Measurements from ENCODE around the gene PCDHB16.
"Not testable (repeated sequence)": the region's sequence is repeated elsewhere in the genome, so short reads cannot be mapped to it uniquely, and the experiment has no call there.

The PCDHB16 gene

DNA sequence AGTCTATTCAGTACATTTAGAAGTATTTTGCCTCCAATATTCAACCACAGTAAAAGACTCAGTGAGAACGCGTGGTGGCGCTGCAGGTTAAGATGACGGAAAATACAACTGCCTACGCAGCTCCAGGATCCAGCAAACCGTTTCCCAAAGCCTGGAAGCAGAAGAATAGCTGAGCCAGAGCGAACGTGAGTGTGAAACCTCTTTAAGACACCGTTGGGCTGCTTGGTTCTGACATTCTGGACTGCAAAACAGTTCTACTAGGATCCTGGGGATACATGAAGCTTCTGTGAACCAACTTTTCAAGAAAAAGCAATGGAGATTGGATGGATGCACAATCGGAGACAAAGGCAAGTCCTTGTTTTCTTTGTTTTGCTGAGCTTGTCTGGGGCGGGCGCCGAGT is at the start of gene PCDHB16:
Gene PCDHB16, plus strand, starts transcription at position 140 of the 400 bp plus-strand sequence. Its CDS starts 173 bp downstream, at position 313.
- DNase-seq (ENCODE audit: low read depth), result no peak
- peak within 1 kb of the TSS; percentile 23 for H3K4me3 ChIP-seq (ENCODE audit: low read depth, low read length)

DNA sequence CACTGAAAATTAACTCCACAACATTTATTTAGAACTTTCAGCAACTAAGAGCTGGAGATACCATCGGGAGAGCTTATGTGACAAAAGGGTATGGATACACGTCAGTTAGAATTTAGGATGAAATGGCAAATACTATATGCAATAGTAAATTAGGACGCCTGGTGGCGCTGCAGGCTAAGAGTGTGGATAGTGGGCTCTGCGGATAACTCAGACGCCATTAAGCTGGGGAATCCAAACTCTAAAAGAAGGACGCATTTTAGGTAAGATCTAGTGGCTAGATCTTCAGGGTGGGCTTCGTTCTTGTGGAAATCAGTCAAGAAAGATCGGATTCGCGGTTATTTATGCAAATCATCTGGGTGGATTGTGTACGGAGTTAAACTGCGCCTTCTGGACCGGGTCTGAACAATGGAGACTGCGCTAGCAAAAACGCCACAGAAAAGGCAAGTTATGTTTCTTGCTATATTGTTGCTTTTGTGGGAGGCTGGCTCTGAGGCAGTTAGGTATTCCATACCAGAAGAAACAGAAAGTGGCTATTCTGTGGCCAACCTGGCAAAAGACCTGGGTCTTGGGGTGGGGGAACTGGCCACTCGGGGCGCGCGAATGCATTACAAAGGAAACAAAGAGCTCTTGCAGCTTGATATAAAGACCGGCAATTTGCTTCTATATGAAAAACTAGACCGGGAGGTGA is 47.0 kb upstream of the PCDHB16 start, which contains the start of gene PCDHB5:
Gene PCDHB5, plus strand, starts transcription at position 177 of the 688 bp plus-strand sequence. Its CDS starts 229 bp downstream, at position 406.
- peak within 1 kb of the TSS; percentile 34 for H3K4me3 ChIP-seq (ENCODE audit: low read depth, low read length)
- no peak for DNase-seq (ENCODE audit: low read depth)

GRCh38 chr5:141135718-141136266 is 46.4 kb upstream of the PCDHB16 start:
- H3K4me3 ChIP-seq (ENCODE audit: low read depth, low read length), result peak overlapping the region; percentile 34
- DNase-seq (ENCODE audit: low read depth), result no peak

DNA sequence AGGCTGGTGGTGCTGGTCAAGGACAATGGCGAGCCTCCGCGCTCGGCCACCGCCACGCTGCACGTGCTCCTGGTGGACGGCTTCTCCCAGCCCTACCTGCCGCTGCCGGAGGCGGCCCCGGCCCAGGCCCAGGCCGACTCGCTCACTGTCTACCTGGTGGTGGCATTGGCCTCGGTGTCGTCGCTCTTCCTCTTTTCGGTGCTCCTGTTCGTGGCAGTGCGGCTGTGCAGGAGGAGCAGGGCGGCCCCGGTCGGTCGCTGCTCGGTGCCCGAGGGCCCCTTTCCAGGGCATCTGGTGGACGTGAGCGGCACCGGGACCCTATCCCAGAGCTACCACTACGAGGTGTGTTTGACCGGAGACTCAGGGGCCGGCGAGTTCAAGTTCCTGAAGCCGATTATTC is 44.8 kb upstream of the PCDHB16 start:
- not testable (repeated sequence) for DNase-seq (ENCODE audit: low read depth); H3K4me3 ChIP-seq (ENCODE audit: low read depth, low read length)

DNA sequence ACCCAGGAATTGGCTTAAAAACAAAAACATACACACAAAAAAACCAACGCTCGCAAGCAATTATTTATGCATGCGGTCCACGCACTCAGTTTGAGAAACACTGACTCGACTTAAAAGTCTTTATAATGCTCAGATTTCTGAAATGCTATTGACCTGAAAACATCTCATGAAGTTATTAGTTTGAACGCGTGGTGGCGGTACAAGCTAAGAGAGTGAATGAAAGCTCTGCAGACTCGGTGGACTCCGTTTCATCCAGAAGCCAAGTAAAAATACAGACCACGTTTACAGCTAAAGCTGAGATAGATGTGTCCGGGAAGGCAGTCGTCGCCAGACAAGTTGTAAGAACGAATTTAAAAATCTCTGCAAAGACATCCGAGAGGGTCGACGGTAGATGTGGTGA is 32.4 kb upstream of the PCDHB16 start, which contains the start of gene PCDHB6:
Gene PCDHB6, plus strand, starts transcription at position 246 of the 400 bp plus-strand sequence. CDS start 201 bp downstream, outside the sequence.
- H3K4me3 ChIP-seq (ENCODE audit: low read depth, low read length), result no peak within 1 kb of the TSS
- no peak for DNase-seq (ENCODE audit: low read depth)

DNA sequence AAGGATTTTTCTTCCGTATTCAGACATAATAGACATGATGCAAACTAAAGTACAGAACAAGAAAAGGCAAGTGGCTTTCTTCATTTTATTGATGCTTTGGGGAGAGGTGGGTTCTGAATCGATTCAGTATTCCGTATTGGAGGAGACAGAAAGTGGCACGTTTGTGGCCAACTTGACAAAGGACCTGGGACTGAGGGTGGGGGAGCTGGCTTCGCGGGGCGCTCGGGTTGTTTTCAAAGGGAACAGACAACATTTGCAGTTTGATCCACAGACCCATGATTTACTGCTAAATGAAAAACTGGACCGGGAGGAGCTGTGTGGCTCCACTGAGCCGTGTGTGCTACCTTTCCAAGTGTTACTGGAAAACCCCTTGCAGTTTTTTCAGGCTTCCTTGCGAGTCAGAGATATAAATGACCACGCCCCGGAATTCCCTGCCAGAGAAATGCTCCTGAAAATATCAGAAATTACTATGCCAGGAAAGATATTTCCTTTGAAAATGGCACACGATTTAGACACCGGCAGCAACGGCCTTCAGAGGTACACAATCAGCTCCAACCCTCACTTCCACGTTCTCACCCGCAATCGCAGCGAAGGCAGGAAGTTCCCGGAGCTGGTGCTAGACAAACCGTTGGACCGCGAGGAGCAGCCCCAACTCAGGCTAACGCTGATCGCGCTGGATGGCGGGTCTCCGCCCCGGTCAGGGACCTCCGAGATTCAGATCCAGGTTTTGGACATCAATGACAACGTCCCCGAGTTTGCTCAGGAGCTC is 31.8 kb upstream of the PCDHB16 start:
- no peak for DNase-seq (ENCODE audit: low read depth)
- no peak overlapping the region for H3K4me3 ChIP-seq (ENCODE audit: low read depth, low read length)

DNA sequence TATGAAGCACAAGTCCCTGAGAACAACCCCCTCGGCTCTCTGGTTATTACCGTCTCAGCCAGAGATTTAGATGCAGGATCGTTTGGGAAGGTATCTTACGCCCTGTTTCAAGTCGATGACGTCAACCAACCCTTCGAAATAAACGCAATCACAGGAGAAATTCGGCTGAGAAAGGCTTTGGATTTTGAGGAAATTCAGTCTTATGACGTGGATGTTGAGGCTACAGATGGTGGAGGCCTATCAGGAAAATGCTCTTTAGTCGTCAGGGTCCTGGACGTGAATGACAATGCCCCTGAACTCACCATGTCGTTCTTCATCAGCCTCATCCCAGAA is 31.2 kb upstream of the PCDHB16 start:
- H3K4me3 ChIP-seq (ENCODE audit: low read depth, low read length), result no peak overlapping the region
- DNase-seq (ENCODE audit: low read depth), result no peak

GRCh38 chr5:141151632-141152031 is 30.6 kb upstream of the PCDHB16 start:
- DNase-seq (ENCODE audit: low read depth); H3K4me3 ChIP-seq (ENCODE audit: low read depth, low read length): not testable (repeated sequence)

- not testable (repeated sequence) for DNase-seq (ENCODE audit: low read depth); H3K4me3 ChIP-seq (ENCODE audit: low read depth, low read length)
These were observed 30.1 kb upstream of the PCDHB16 start for GRCh38 chr5:141152096-141152495.

- H3K4me3 ChIP-seq (ENCODE audit: low read depth, low read length), result no peak overlapping the region
- DNase-seq (ENCODE audit: low read depth), result no peak
These were observed 26.4 kb upstream of the PCDHB16 start for GRCh38 chr5:141155540-141156374.

- not testable (repeated sequence) for H3K4me3 ChIP-seq (ENCODE audit: low read depth, low read length); DNase-seq (ENCODE audit: low read depth)
These were observed 24.8 kb upstream of the PCDHB16 start for GRCh38 chr5:141157356-141157755.

DNA sequence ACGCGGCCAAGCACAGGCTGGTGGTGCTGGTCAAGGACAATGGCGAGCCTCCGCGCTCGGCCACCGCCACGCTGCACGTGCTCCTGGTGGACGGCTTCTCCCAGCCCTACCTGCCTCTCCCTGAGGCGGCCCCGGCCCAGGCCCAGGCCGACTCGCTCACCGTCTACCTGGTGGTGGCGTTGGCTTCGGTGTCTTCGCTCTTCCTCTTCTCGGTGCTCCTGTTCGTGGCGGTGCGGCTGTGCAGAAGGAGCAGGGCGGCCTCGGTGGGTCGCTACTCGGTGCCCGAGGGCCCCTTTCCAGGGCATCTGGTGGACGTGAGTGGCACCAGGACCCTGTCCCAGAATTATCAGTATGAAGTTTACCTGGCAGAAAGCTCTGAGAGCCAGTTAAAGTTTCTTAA is 24.3 kb upstream of the PCDHB16 start:
- DNase-seq (ENCODE audit: low read depth); H3K4me3 ChIP-seq (ENCODE audit: low read depth, low read length): not testable (repeated sequence)

- peak within 1 kb of the TSS; percentile 18 for H3K4me3 ChIP-seq (ENCODE audit: low read depth, low read length)
- no peak for DNase-seq (ENCODE audit: low read depth)
These were observed 9.6 kb upstream of the PCDHB16 start, which contains the start of gene PCDHB7 for GRCh38 chr5:141172381-141173204. TSS of gene PCDHB7 (plus strand) at chr5:141172644. CDS start at chr5:141172836, 192 bp downstream.

DNA sequence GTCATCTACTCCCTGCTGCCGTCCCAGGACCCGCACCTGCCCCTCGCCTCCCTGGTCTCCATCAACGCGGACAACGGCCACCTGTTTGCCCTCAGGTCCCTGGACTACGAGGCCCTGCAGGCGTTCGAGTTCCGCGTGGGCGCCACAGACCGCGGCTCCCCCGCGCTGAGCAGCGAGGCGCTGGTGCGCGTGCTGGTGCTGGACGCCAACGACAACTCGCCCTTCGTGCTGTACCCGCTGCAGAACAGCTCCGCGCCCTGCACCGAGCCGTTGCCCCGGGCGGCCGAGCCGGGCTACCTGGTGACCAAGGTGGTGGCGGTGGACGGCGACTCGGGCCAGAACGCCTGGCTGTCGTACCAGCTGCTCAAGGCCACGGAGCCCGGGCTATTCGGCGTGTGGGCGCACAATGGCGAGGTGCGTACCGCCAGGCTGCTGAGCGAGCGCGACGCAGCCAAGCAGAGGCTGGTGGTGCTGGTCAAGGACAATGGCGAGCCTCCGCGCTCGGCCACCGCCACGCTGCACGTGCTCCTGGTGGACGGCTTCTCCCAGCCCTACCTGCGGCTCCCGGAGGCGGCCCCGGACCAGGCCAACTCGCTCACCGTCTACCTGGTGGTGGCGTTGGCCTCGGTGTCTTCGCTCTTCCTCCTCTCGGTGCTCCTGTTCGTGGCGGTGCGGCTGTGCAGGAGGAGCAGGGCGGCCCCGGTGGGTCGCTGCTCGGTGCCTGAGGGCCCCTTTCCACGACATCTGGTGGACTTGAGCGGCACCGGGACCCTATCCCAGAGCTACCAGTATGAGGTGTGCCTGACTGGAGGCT is 7.7 kb upstream of the PCDHB16 start:
- H3K4me3 ChIP-seq (ENCODE audit: low read depth, low read length), result not testable (repeated sequence)

DNA sequence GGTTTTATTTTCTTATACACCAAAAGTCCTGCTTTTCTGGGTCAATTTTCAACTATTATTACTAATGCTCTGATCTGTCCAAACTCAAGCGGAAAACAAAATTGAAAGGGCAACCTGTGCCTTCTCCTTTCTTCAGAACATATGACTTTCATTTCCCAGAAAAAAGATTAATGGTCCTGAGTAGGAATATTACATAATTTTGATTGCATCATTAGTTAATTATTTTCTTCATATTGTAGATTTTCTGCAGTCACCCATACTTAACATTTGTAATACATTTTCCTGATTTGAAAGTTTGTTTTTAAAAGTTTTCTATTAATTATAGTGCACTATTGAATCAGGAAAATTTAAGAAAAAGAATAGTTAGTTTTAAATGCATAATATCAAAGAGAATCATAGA is 6.3 kb upstream of the PCDHB16 start:
- no peak overlapping the region for H3K4me3 ChIP-seq (ENCODE audit: low read depth, low read length)
- no peak for DNase-seq (ENCODE audit: low read depth)

More for the DNA sequence above, 7.7 kb upstream of the PCDHB16 start:
- not testable (repeated sequence) for DNase-seq (ENCODE audit: low read depth)

DNA sequence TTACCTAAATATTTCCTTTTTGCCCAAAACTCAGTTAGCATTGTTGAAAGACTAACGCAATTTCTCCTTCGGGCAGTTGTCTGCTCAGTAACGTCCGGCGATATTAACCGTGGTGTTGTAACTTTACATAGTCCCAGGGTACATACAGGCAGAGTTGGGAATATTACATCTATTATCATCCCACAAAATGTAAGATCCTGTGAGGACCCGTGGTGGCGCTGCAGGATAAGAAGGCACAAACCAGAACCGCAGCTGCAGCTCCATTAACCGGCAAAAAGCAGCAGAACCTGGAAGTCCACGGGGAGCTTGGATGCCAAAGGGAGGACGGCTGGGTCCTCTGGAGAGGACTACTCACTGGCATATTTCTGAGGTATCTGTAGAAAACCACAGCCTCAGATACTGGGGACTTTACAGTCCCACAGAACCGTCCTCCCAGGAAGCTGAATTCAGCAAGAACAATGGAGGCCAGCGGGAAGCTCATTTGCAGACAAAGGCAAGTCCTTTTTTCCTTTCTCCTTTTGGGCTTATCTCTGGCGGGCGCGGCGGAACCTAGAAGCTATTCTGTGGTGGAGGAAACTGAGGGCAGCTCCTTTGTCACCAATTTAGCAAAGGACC is 4.5 kb upstream of the PCDHB16 start, which contains the start of gene PCDHB8:
Gene PCDHB8, plus strand, starts transcription at position 214 of the 615 bp plus-strand sequence. Its CDS starts 245 bp downstream, at position 459.
- H3K4me3 ChIP-seq (ENCODE audit: low read depth, low read length); DNase-seq (ENCODE audit: low read depth): not testable (repeated sequence)

GRCh38 chr5:141179371-141179770 is 2.8 kb upstream of the PCDHB16 start:
- H3K4me3 ChIP-seq (ENCODE audit: low read depth, low read length); DNase-seq (ENCODE audit: low read depth): not testable (repeated sequence)

All from skeletal muscle cell (primary cell).